ENCODE results near the gene PNO1. TPM values are rescaled to one million over a fixed set of nuclear protein-coding genes. Genes with fewer than 3 reads are reported as not detected.

Gene PNO1
- total RNA-seq, 1 donor from 2014 or later: 14.2 TPM

DNA sequence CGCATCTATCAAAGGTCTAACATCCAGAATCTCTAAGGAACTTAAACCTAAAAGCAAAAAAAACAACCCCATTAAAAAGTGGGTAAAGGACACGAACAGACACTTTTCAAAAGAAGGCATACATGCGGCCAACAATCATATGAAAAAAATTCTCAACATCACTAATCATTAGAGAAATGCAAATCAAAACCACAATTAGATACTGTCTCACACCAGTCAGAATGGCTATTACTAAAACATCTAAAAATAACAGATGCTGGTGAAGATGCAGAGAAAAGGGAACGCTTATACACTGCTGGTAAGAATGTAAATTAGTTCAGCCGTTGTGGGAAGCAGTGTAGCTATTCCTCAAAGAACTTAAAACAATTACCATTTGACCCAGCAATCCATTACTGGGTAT, 56.7 kb downstream of the PNO1 start:
- Mint-ChIP-seq H3K4me3 (no peak overlapping the region), H3K27ac (peak overlapping the region; percentile 10), H3K4me1 (peaks cover 56% of the 10 kb centered on the region), H3K36me3 (peaks cover 26% of the 10 kb centered on the region), H3K27me3 (ENCODE audit: low read depth) (no peaks in the 10 kb centered on the region), H3K9me3 (no peaks in the 10 kb centered on the region)
- no peak for DNase-seq (ENCODE audit: low spot score in 2 of 2, unreplicated experiment in 2 of 2)
- no peak for TF ChIP-seq CTCF (IDR thresholded peaks at IDR 0.05; ENCODE audit: unreplicated experiment)

GRCh38 chr2:68216454-68217310, 59.0 kb downstream of the PNO1 start:
- no peak for TF ChIP-seq CTCF (IDR thresholded peaks at IDR 0.05; ENCODE audit: unreplicated experiment)
- Mint-ChIP-seq H3K4me3 (no peak overlapping the region), H3K27ac (peak overlapping the region; percentile 90), H3K36me3 (peaks cover 31% of the 10 kb centered on the region), H3K9me3 (peaks cover 13% of the 10 kb centered on the region), H3K4me1 (peaks cover 49% of the 10 kb centered on the region), H3K27me3 (ENCODE audit: low read depth) (no peaks in the 10 kb centered on the region)
- no peak for DNase-seq (ENCODE audit: low spot score in 2 of 2, unreplicated experiment in 2 of 2)

GRCh38 chr2:68217729-68218128, 60.0 kb downstream of the PNO1 start:
- no peak for TF ChIP-seq CTCF (IDR thresholded peaks at IDR 0.05; ENCODE audit: unreplicated experiment)
- peaks cover 35% of the 10 kb centered on the region for H3K36me3 Mint-ChIP-seq
- H3K9me3 Mint-ChIP-seq: peaks cover 19% of the 10 kb centered on the region
- H3K27ac Mint-ChIP-seq: peak overlapping the region; percentile 52
- no peaks in the 10 kb centered on the region for H3K27me3 Mint-ChIP-seq (ENCODE audit: low read depth)
- H3K4me3 Mint-ChIP-seq: no peak overlapping the region
- H3K4me1 Mint-ChIP-seq: peaks cover 53% of the 10 kb centered on the region
- DNase-seq (ENCODE audit: low spot score in 2 of 2, unreplicated experiment in 2 of 2): no peak

DNA sequence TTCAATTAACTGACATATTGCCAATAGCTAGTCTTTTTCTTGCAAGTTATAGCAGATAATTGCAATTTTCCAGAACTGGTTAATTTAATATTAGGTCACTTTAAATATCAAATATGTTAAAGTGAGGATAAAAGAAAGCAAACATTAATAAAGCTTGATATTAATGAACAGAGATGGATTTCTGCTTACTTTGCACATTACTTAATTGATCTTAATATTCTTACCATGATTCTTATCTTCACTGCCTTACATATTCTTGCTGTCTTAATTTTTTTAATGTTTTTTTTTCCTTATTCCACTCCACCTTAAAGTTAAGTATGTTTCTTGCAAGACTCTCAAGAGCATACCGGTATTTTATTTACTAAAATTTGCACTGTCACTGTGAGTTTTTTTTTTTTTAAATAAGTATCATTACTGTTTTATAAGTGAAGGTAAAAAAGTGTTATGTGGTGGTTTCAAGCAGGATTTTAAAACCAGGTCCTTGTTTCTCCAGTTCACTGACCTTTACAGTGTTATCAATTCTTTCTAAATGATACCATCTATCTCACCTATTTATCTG, 60.7 kb downstream of the PNO1 start:
- H3K4me1 Mint-ChIP-seq: peaks cover 52% of the 10 kb centered on the region
- TF ChIP-seq CTCF (IDR thresholded peaks at IDR 0.05; ENCODE audit: unreplicated experiment): no peak
- H3K27ac Mint-ChIP-seq: peak overlapping the region; percentile 49
- peaks cover 35% of the 10 kb centered on the region for H3K36me3 Mint-ChIP-seq
- H3K9me3 Mint-ChIP-seq: peaks cover 19% of the 10 kb centered on the region
- no peaks in the 10 kb centered on the region for H3K27me3 Mint-ChIP-seq (ENCODE audit: low read depth)
- DNase-seq (ENCODE audit: low spot score in 2 of 2, unreplicated experiment in 2 of 2): no peak
- no peak overlapping the region for H3K4me3 Mint-ChIP-seq

GRCh38 chr2:68222287-68222686, 64.6 kb downstream of the PNO1 start:
- no peak for TF ChIP-seq CTCF (IDR thresholded peaks at IDR 0.05; ENCODE audit: unreplicated experiment)
- peaks cover 42% of the 10 kb centered on the region for H3K4me1 Mint-ChIP-seq
- H3K27me3 Mint-ChIP-seq (ENCODE audit: low read depth): no peaks in the 10 kb centered on the region
- no peak overlapping the region for H3K4me3 Mint-ChIP-seq
- peak overlapping the region; percentile 81 for H3K27ac Mint-ChIP-seq
- DNase-seq (ENCODE audit: low spot score in 2 of 2, unreplicated experiment in 2 of 2): no peak
- peaks cover 30% of the 10 kb centered on the region for H3K36me3 Mint-ChIP-seq
- H3K9me3 Mint-ChIP-seq: peaks cover 19% of the 10 kb centered on the region
